NCI-H510A treated with DMSO at 0.1 percent for 48 hours (cell line): ENCODE results near the gene ANKH.

ENCODE experiments used
- DNase-seq: peaks from one replicate; lab custom pipeline; 2025; lab: John Stamatoyannopoulos, UW

The ANKH gene

GRCh38 chr5:14760548-14761002, 111.0 kb downstream of the ANKH start:
- no peak for DNase-seq

- no peak for DNase-seq
These were observed 111.6 kb downstream of the ANKH start for GRCh38 chr5:14759744-14760547.

GRCh38 chr5:14757850-14758249, 113.7 kb downstream of the ANKH start:
- no peak for DNase-seq

GRCh38 chr5:14756478-14756877, 115.1 kb downstream of the ANKH start:
- no peak for DNase-seq

- DNase-seq = no peak
These were observed 117.6 kb downstream of the ANKH start for GRCh38 chr5:14753947-14754346.

GRCh38 chr5:14753292-14753691, 118.3 kb downstream of the ANKH start:
- DNase-seq = no peak

GRCh38 chr5:14752497-14753071, 119.0 kb downstream of the ANKH start:
- no peak for DNase-seq

GRCh38 chr5:14750712-14751111, 120.9 kb downstream of the ANKH start:
- DNase-seq = no peak

- no peak for DNase-seq
These were observed 121.9 kb downstream of the ANKH start for GRCh38 chr5:14749579-14750101.

- DNase-seq = no peak
These were observed 123.2 kb downstream of the ANKH start for GRCh38 chr5:14748180-14748900.

- no peak for DNase-seq
These were observed 125.8 kb downstream of the ANKH start for GRCh38 chr5:14745753-14746152.

GRCh38 chr5:14745188-14745563, 126.4 kb downstream of the ANKH start:
- DNase-seq = no peak

GRCh38 chr5:14744296-14745187, 127.0 kb downstream of the ANKH start:
- DNase-seq = no peak

GRCh38 chr5:14743601-14744295, 127.8 kb downstream of the ANKH start:
- no peak for DNase-seq

GRCh38 chr5:14742498-14742897, 129.1 kb downstream of the ANKH start:
- peak; percentile 46 for DNase-seq

- DNase-seq = peak; percentile 53
These were observed 129.7 kb downstream of the ANKH start for GRCh38 chr5:14741801-14742440.

- DNase-seq = no peak
These were observed 130.4 kb downstream of the ANKH start for GRCh38 chr5:14741131-14741530.

GRCh38 chr5:14739981-14740380, 131.6 kb downstream of the ANKH start:
- DNase-seq = no peak

GRCh38 chr5:14739538-14739937, 132.0 kb downstream of the ANKH start:
- DNase-seq = no peak

GRCh38 chr5:14738050-14738449, 133.5 kb downstream of the ANKH start:
- no peak for DNase-seq

GRCh38 chr5:14737291-14737690, 134.3 kb downstream of the ANKH start:
- DNase-seq = no peak
